H1 (cell line): ENCODE measurements around the gene LRCH1.

ENCODE experiments used
- CHD1 ChIP-seq: IDR thresholded peaks from 2 replicates; pipeline ENCODE4 v1.6.1; 2012; ENCODE audit warnings: low read depth, low read length, improper control_type of control experiment
- CTCF ChIP-seq, 3 experiments: IDR thresholded peaks; 1 replicate in 2 of 3; 2 replicates in 1 of 3; pipeline versions ENCODE4 v1.5.1 to v1.6.1; 2011; ENCODE audit warnings: low read length in 3 of 3, mild to moderate bottlenecking in 3 of 3, inconsistent platforms in 2 of 3, low read depth in 1 of 3, moderate library complexity in 1 of 3; ENCODE audit not compliant: insufficient read depth in 1 of 3; ENCODE audit errors: control extremely low read depth in 1 of 3
- MAFK ChIP-seq: IDR thresholded peaks from 2 replicates; pipeline ENCODE4 v1.6.1; 2012; ENCODE audit warnings: low read depth, mild to moderate bottlenecking, improper control_type of control experiment, low read length
- SIN3A ChIP-seq, 2 experiments: IDR thresholded peaks in 1 of 2; conservative IDR thresholded peaks in 1 of 2; 2 replicates each; pipeline ENCODE4 v1.6.1; 2011 to 2012; ENCODE audit warnings: low read length in 2 of 2, improper control_type of control experiment in 1 of 2, low read depth in 1 of 2, mild to moderate bottlenecking in 1 of 2

GRCh38 chr13:46520166-46520565 is 32.8 kb upstream of the LRCH1 start:
- no peak for TF ChIP-seq CTCF (IDR thresholded peaks at IDR 0.05; ENCODE audit: control extremely low read depth in 1 of 3, insufficient read depth in 1 of 3, low read depth in 1 of 3, low read length in 3 of 3)
- TF ChIP-seq MAFK, result no peak
- no peak for TF ChIP-seq SIN3A (conservative IDR thresholded peaks at IDR 0.05 in 1 of 2, IDR thresholded peaks at IDR 0.05 in 1 of 2; ENCODE audit: low read depth in 1 of 2, low read length in 2 of 2)
- TF ChIP-seq CHD1, result no peak
